GM23248 (cell line): ENCODE measurements around the gene IFI27. TPM values are rescaled to one million over a fixed set of nuclear protein-coding genes. Genes with fewer than 3 reads are reported as not detected.

ENCODE experiments used
- DNase-seq: peaks from one replicate; pipeline ENCODE4 v3.0.0-alpha.2; 2015
- H2AFZ ChIP-seq: fragments of 200-600 bp; sonication (generic); 2 replicates; pipeline ENCODE4 v1.6.1; 2016; ENCODE audit warnings: antibody characterized with exemption
- H3F3A ChIP-seq: fragments of 200-600 bp; sonication (generic); 2 replicates; pipeline ENCODE4 v1.6.1; 2016; ENCODE audit warnings: mild to moderate bottlenecking, antibody characterized with exemption, mixed run types; ENCODE audit not compliant: insufficient read depth
- H3K27ac ChIP-seq: fragments of 200-600 bp; sonication (generic); 2 replicates; pipeline ENCODE4 v1.5.1; 2016; ENCODE audit warnings: mild to moderate bottlenecking
- H3K27me3 ChIP-seq: fragments of 200-600 bp; sonication (generic); replicated peaks from 2 replicates; pipeline ENCODE4 v1.6.1; 2016; ENCODE audit warnings: mild to moderate bottlenecking; ENCODE audit not compliant: insufficient read depth
- H3K36me3 ChIP-seq: fragments of 200-600 bp; sonication (generic); 2 replicates; pipeline ENCODE4 v1.6.1; 2016; ENCODE audit warnings: low read depth, mild to moderate bottlenecking
- H3K4me1 ChIP-seq: fragments of 200-600 bp; sonication (generic); 2 replicates; pipeline ENCODE4 v1.6.1; 2016; ENCODE audit warnings: mild to moderate bottlenecking; ENCODE audit not compliant: insufficient read depth
- H3K4me2 ChIP-seq: fragments of 200-600 bp; sonication (generic); one replicate; pipeline ENCODE4 v1.6.1; 2016; ENCODE audit warnings: mild to moderate bottlenecking; ENCODE audit not compliant: unreplicated experiment
- H3K4me3 ChIP-seq: fragments of 200-600 bp; sonication (generic); 2 replicates; pipeline ENCODE4 v1.5.1; 2016; ENCODE audit warnings: mild to moderate bottlenecking
- H3K79me2 ChIP-seq: fragments of 200-600 bp; sonication (generic); 2 replicates; pipeline ENCODE4 v1.6.1; 2016; ENCODE audit warnings: mild to moderate bottlenecking; ENCODE audit not compliant: insufficient read depth
- H3K9ac ChIP-seq: fragments of 200-600 bp; sonication (generic); 2 replicates; pipeline ENCODE4 v1.6.1; 2016; ENCODE audit warnings: mild to moderate bottlenecking
- H3K9me2 ChIP-seq: fragments of 200-600 bp; sonication (generic); 2 replicates; pipeline ENCODE4 v1.6.1; 2016; ENCODE audit warnings: mixed run types, mild to moderate bottlenecking, moderate library complexity; ENCODE audit not compliant: insufficient read depth
- H3K9me3 ChIP-seq: fragments of 200-600 bp; sonication (generic); one replicate; pipeline ENCODE4 v1.6.1; 2017; ENCODE audit warnings: low read depth
- H4K20me1 ChIP-seq: fragments of 200-600 bp; sonication (generic); 2 replicates; pipeline ENCODE4 v1.6.0; 2016; ENCODE audit not compliant: insufficient read depth
- EZH2 ChIP-seq: fragments of 200-600 bp; sonication (generic); IDR thresholded peaks from 2 replicates; pipeline ENCODE4 v1.6.1; 2018; ENCODE audit warnings: antibody characterized with exemption, mild to moderate bottlenecking; ENCODE audit not compliant: insufficient read depth, poor library complexity, severe bottlenecking
- EZH2phosphoT487 ChIP-seq: fragments of 200-600 bp; sonication (generic); IDR thresholded peaks from 2 replicates; pipeline ENCODE4 v1.6.1; 2018; ENCODE audit warnings: antibody characterized with exemption, moderate library complexity, mild to moderate bottlenecking, low read depth; ENCODE audit not compliant: insufficient read depth
- WGBS, 2 experiments: methylation state at CpG; one replicate each; pipeline ENCODE4 v1.1.6; 2015 to 2017; ENCODE audit warnings: low lambda C conversion rate in 2 of 2, low coverage in 1 of 2; ENCODE audit errors: missing lambda C conversion rate in 2 of 2; 5-methylcytosine and 5-hydroxymethylcytosine counted together
- in situ Hi-C: fragments of 300-500 bp; cut with MboI; formaldehyde crosslinking; loops from 2 replicates; pipeline ENCODE4 v1.15.0; 2020
- polyA plus RNA-seq: library from polyadenylated mRNA; unstranded; fragments of >200 nt; fragmentation: Nextera tagmentation; extraction: Ambion mirVana; gene quantifications from 2 replicates; pipeline ENCODE4 v1.2.1, GENCODE V29; 2016
- total RNA-seq: library from RNA; depleted of rRNA; stranded (reverse); fragments of >200 nt; shearing (Covaris generic); gene quantifications from 2 replicates; pipeline ENCODE4 v1.2.3, GENCODE V29; 2014

The IFI27 gene
- total and polyA plus RNA-seq, 2 experiments from 2014 or later: not detected

DNA sequence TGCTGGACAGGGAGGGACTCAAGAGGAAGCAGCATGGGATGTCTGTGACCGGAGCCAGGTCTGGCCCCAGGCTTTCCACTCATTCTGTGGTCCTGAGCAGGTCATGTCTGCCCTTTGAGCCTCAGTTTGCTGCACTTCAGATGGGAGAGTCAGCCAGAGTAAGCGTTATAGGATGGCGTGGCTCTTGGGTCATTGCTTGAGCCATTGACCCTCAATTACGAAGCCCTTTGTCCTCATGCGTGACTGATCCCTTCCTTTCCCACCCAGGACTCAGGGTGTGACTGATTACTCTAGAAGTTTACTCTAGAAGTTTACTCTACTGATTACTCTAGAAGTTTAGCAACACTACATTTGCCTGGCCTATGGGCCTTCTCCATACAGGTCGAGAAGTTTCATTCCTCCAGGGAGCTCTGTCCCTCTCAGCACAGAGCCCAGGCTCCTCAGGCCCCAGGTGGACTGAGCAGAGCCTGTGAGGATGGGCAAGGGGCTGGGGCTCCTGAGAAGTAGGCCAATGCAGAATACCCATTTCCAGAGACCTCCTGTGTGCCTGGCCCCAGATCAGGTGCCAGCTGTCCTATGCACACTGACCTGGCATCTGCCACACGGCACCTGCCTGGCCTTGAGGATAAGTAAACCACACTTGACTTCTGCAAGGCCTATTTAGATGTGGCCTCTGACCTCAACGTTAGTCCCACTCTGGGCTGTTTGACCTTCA is 7.6 kb upstream of the IFI27 start:
- Histone ChIP-seq H3K27me3 (no peaks in the 10 kb centered on the region), H3K79me2 (no peaks in the 10 kb centered on the region), H3K36me3 (no peaks in the 10 kb centered on the region), H3K9me2 (no peaks in the 10 kb centered on the region), H3K27ac (no peak overlapping the region), H3K9me3 (no peaks in the 10 kb centered on the region), H3K4me1 (peaks cover 20% of the 10 kb centered on the region), H3F3A (peaks cover 16% of the 10 kb centered on the region), H4K20me1 (no peaks in the 10 kb centered on the region), H2AFZ (no peak overlapping the region), H3K4me3 (no peak overlapping the region), H3K4me2 (no peak overlapping the region), H3K9ac (no peak overlapping the region)
- no peak for TF ChIP-seq EZH2
- TF ChIP-seq EZH2phosphoT487: no peak
- 91 to 92% methylated on average over 8 of the region's 8 CpGs for WGBS, 2 experiments
- no peak for DNase-seq
- in situ Hi-C loops: no loop called here

DNA sequence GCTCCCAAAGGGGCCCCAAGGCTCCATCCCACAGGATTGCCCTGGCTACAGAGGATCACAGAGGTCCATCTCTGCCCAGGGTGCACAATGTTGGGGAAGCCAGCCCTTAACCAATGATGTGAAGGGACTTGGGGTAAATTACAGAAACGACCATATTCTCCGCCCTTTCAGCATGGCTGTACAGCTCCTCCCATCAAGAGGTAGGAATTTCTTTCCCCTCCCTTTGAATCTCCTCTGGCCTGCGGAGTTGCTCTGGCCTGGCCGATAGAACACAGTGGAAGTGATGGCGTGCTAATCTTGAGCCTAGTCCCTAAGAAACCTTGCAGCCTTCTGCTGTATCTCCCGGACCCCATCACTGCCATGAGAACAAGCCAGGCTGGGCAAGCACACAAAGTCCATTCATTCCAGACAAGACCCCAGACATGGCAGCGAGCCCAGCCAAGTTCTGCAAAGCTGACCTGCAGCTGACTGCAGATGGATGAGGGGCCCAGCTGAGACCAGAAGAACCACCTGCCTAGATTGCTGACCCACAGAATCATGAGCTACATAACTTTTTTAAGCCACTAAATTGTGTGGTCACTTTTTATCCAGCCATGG is 6.9 kb upstream of the IFI27 start:
- Histone ChIP-seq H3K79me2 (no peaks in the 10 kb centered on the region), H3K9me2 (no peaks in the 10 kb centered on the region), H3K4me2 (no peak overlapping the region), H3K9ac (no peak overlapping the region), H2AFZ (no peak overlapping the region), H3K4me3 (no peak overlapping the region), H3K36me3 (no peaks in the 10 kb centered on the region), H4K20me1 (no peaks in the 10 kb centered on the region), H3F3A (peaks cover 10% of the 10 kb centered on the region), H3K4me1 (peaks cover 15% of the 10 kb centered on the region), H3K27me3 (no peaks in the 10 kb centered on the region), H3K9me3 (no peaks in the 10 kb centered on the region), H3K27ac (no peak overlapping the region)
- 74 to 76% methylated on average over 7 of the region's 7 CpGs for WGBS, 2 experiments
- in situ Hi-C loops: no loop called here
- TF ChIP-seq EZH2 (no peak), EZH2phosphoT487 (no peak)
- no peak for DNase-seq

DNA sequence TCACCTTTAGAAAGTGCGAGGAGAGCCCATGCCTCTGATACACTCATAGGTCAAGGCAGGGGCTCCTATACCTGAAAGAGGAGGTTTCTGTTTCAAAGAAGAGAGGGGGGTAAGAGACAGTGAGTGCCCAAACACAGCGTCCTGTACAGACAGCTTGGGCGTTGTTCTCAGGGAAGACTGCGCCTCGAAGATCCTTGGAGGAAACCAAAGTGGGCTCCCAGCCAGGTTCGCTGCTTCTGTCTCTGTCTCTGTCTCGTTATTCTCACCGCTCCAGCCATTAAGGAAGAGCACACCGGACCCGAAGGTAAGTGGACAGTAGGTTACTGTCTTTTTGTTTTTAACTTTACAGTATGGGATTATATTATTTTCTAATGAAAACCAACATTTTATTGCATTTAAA is 5.8 kb upstream of the IFI27 start:
- Histone ChIP-seq H3K27ac (no peak overlapping the region), H4K20me1 (no peaks in the 10 kb centered on the region), H3K79me2 (no peaks in the 10 kb centered on the region), H3K9me2 (no peaks in the 10 kb centered on the region), H3K4me1 (peaks cover 12% of the 10 kb centered on the region), H3K4me3 (no peak overlapping the region), H2AFZ (no peak overlapping the region), H3K9me3 (no peaks in the 10 kb centered on the region), H3K4me2 (no peak overlapping the region), H3F3A (peaks cover 10% of the 10 kb centered on the region), H3K27me3 (no peaks in the 10 kb centered on the region), H3K36me3 (no peaks in the 10 kb centered on the region), H3K9ac (no peak overlapping the region)
- 94% methylated on average over 10 of the region's 10 CpGs for WGBS, 2 experiments
- DNase-seq: no peak
- TF ChIP-seq EZH2phosphoT487 (no peak), EZH2 (no peak)
- in situ Hi-C loops: no loop called here

DNA sequence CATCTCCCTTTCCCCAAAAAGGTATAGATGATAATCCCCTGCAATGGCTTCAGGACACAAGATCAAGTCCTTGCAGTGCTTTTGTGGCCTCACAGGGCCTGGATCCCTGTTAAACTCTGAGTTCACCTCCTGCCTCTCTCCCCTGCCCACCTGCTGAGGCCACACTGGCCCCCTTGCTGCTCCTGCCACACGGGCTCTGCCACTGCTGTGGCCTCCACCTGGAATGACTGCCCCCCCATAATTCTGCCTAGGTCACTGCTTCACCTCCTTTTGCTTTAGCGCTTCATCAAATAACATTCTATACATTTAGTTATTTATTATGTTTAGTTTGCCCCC is 653 bp upstream of the IFI27 start:
- in situ Hi-C loops: no loop called here
- no peak overlapping the region for H3K9ac ChIP-seq
- no peaks in the 10 kb centered on the region; the same call in 1 of the 2 replicates for H3K27me3 ChIP-seq
- no peak overlapping the region for H3K4me3 ChIP-seq
- no peak for DNase-seq
- no peaks in the 10 kb centered on the region for H3K4me1 ChIP-seq
- H3K79me2 ChIP-seq: no peaks in the 10 kb centered on the region
- no peak overlapping the region for H2AFZ ChIP-seq
- 89 to 100% methylated on average over 2 of the region's 2 CpGs for WGBS, 2 experiments
- no peaks in the 10 kb centered on the region for H3K9me3 ChIP-seq
- no peaks in the 10 kb centered on the region for H3F3A ChIP-seq
- no peaks in the 10 kb centered on the region for H4K20me1 ChIP-seq
- H3K36me3 ChIP-seq: no peaks in the 10 kb centered on the region
- no peak overlapping the region for H3K27ac ChIP-seq
- no peak for TF ChIP-seq EZH2
- no peak for TF ChIP-seq EZH2phosphoT487
- H3K4me2 ChIP-seq: no peak overlapping the region
- H3K9me2 ChIP-seq: no peaks in the 10 kb centered on the region
